OCI-LY3 (cell line): ENCODE measurements around the gene HSPG2.

Experiments
- H2AFZ ChIP-seq: fragments of 200-600, 300-600 bp; shearing (Covaris generic); 2 replicates; pipeline ENCODE4 v1.6.0; 2014; ENCODE audit warnings: antibody characterized with exemption, low read depth, low read length
- H3K27ac ChIP-seq: fragments of 200-600, 300-600 bp; sonication (generic); 2 replicates; pipeline ENCODE4 v1.5.1; 2014; ENCODE audit warnings: mild to moderate bottlenecking, low read length, moderate library complexity, mixed read lengths
- H3K27me3 ChIP-seq: fragments of 200-600, 300-600 bp; sonication (generic); 2 replicates; pipeline ENCODE4 v1.6.1; 2014; ENCODE audit warnings: low read depth, low read length, mixed read lengths
- H3K36me3 ChIP-seq: fragments of 200-600, 300-600 bp; sonication (generic); replicated peaks from 2 replicates; pipeline ENCODE3; 2014; ENCODE audit warnings: low read depth, low read length, mixed read lengths
- H3K4me1 ChIP-seq: fragments of 300-600, 200-600 bp; sonication (generic); 2 replicates; pipeline ENCODE4 v1.6.1; 2014; ENCODE audit warnings: low read length, mixed read lengths
- H3K4me2 ChIP-seq: fragments of 200-600, 300-600 bp; sonication (generic); 2 replicates; pipeline ENCODE4 v1.6.1; 2014; ENCODE audit warnings: low read length, mixed read lengths
- H3K4me3 ChIP-seq: fragments of 300-600, 200-600 bp; sonication (generic); 2 replicates; pipeline ENCODE4 v1.5.1; 2014; ENCODE audit warnings: antibody characterized with exemption, mild to moderate bottlenecking, low read length, moderate library complexity
- H3K79me2 ChIP-seq: fragments of 300-600, 200-600 bp; shearing (Covaris generic); 2 replicates; pipeline ENCODE4 v1.6.1; 2014; ENCODE audit warnings: mild to moderate bottlenecking, low read length, mixed read lengths
- H3K9ac ChIP-seq: fragments of 300-600, 200-600 bp; shearing (Covaris generic); 2 replicates; pipeline ENCODE4 v1.6.0; 2014; ENCODE audit warnings: mild to moderate bottlenecking, low read length, moderate library complexity
- H3K9me3 ChIP-seq: fragments of 200-600, 300-600 bp; shearing (Covaris generic); 2 replicates; pipeline ENCODE4 v1.6.1; 2014; ENCODE audit warnings: low read length, mixed read lengths; ENCODE audit not compliant: insufficient read depth
- H4K20me1 ChIP-seq: fragments of 200-600, 300-600 bp; sonication (generic); 2 replicates; pipeline ENCODE4 v1.6.1; 2016; ENCODE audit warnings: low read length, mixed read lengths; ENCODE audit not compliant: insufficient read depth
- EZH2phosphoT487 ChIP-seq: fragments of 200-600 bp; shearing (Covaris generic); IDR thresholded peaks from 2 replicates; pipeline ENCODE4 v1.6.1; 2018; ENCODE audit warnings: antibody characterized with exemption, mixed run types, low read depth
- TF ChIP-seq, protein P1 (sequence below): fragments of 200-600, 300-600 bp; sonication (generic); IDR thresholded peaks from 2 replicates; pipeline ENCODE4 v1.5.1; 2014; ENCODE audit warnings: antibody characterized with exemption, low read length, low read depth

Gene HSPG2

GRCh38 chr1:21904704-21905520 is 32.2 kb downstream of the HSPG2 start:
- Histone ChIP-seq H3K9ac (no peak overlapping the region), H3K36me3 (no peaks in the 10 kb centered on the region), H3K4me3 (no peak overlapping the region), H3K4me1 (no peaks in the 10 kb centered on the region), H4K20me1 (no peaks in the 10 kb centered on the region), H3K4me2 (no peak overlapping the region), H3K27ac (no peak overlapping the region), H2AFZ (no peak overlapping the region), H3K9me3 (no peaks in the 10 kb centered on the region), H3K79me2 (no peaks in the 10 kb centered on the region), H3K27me3 (no peaks in the 10 kb centered on the region)
- no peak for TF ChIP-seq EZH2phosphoT487
- TF ChIP-seq, protein P1, sequence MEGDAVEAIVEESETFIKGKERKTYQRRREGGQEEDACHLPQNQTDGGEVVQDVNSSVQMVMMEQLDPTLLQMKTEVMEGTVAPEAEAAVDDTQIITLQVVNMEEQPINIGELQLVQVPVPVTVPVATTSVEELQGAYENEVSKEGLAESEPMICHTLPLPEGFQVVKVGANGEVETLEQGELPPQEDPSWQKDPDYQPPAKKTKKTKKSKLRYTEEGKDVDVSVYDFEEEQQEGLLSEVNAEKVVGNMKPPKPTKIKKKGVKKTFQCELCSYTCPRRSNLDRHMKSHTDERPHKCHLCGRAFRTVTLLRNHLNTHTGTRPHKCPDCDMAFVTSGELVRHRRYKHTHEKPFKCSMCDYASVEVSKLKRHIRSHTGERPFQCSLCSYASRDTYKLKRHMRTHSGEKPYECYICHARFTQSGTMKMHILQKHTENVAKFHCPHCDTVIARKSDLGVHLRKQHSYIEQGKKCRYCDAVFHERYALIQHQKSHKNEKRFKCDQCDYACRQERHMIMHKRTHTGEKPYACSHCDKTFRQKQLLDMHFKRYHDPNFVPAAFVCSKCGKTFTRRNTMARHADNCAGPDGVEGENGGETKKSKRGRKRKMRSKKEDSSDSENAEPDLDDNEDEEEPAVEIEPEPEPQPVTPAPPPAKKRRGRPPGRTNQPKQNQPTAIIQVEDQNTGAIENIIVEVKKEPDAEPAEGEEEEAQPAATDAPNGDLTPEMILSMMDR, result no peak

DNA sequence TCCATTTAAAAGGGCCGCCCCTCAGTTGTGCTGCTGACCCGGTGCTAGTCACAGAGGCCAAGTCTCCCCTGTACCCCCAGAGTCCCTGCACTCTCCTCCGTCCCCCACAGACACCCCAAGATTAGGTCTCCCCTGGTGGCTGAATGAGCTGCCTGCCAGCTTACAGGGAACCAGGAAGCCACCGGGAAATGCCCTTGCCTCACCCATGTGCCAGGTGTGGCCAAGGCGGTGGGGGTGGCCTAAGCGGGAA is 32.7 kb downstream of the HSPG2 start:
- H3K27ac ChIP-seq, result no peak overlapping the region
- no peaks in the 10 kb centered on the region for H3K36me3 ChIP-seq
- no peaks in the 10 kb centered on the region for H4K20me1 ChIP-seq
- no peak overlapping the region for H2AFZ ChIP-seq
- no peaks in the 10 kb centered on the region for H3K4me1 ChIP-seq
- H3K9ac ChIP-seq, result no peak overlapping the region
- H3K9me3 ChIP-seq, result no peaks in the 10 kb centered on the region
- H3K79me2 ChIP-seq, result no peaks in the 10 kb centered on the region
- TF ChIP-seq, protein P1, result no peak
- no peak for TF ChIP-seq EZH2phosphoT487
- H3K4me3 ChIP-seq, result no peak overlapping the region
- H3K27me3 ChIP-seq, result no peaks in the 10 kb centered on the region
- no peak overlapping the region for H3K4me2 ChIP-seq

DNA sequence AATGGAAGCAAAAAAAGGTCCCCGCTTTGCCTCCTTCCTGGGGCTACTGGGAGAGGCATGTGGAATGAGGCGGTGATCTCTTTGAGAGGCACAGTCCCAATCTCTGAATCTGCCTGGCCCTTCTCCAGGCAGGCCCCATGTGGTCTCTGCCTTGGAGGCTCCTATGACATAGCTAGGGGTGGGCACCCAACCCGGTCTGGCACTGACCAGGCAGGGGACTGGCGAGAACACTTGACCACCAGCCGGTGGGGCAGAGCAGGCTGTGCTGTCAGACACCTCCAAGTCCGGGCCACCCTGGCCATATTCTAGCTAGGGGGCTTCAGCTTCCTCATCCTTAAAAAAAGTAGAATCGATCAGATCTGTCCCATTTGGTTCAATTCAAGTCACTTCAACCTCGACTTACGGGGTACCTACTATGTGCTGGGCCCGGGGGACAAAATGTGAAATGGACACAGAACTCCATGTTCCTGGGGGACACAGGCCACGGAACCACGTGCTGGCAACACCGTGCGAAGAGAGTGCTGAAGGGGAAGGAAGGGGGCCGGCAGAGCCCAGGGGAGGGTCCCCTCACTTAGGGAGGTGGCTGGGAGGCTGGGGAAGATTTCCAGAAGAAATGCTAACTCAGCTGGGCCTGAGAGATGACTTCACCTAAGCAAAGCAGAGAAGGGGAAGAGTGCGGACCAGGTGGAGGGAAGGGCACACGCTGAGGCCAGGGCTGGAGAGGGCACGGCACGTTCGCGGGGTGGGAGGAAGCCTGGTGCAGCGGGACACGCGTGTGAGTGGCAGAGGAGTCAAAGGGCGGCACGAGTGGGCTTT is 33.3 kb downstream of the HSPG2 start:
- Histone ChIP-seq H3K4me2 (no peak overlapping the region), H3K9me3 (no peaks in the 10 kb centered on the region), H3K79me2 (no peaks in the 10 kb centered on the region), H3K27me3 (no peaks in the 10 kb centered on the region), H3K36me3 (no peaks in the 10 kb centered on the region), H3K4me3 (no peak overlapping the region), H2AFZ (no peak overlapping the region), H3K4me1 (no peaks in the 10 kb centered on the region), H3K9ac (no peak overlapping the region), H4K20me1 (no peaks in the 10 kb centered on the region), H3K27ac (no peak overlapping the region)
- TF ChIP-seq, protein P1, result no peak
- no peak for TF ChIP-seq EZH2phosphoT487
